ENCODE measurements around the gene MARS1.

MARS1 gene

GRCh38 chr12:57520053-57520818 lies 32.4 kb downstream of the MARS1 start, which contains the start of gene DDIT3:
DDIT3 (minus strand) TSS chr12:57520514; CDS start chr12:57517406, 3,108 bp downstream.
- Histone ChIP-seq H3K4me3 (ENCODE audit: low read depth, low read length) (peak within 1 kb of the TSS; percentile 79), H3K9me3 (ENCODE audit: control insufficient read depth, insufficient read depth, low read depth, low read length) (no peaks in the 10 kb centered on the region), H3K4me1 (ENCODE audit: control insufficient read depth, insufficient read depth, low read length) (peaks cover 13% of the 10 kb centered on the region), H3K36me3 (ENCODE audit: control insufficient read depth in 2 of 2, insufficient read depth in 1 of 2, low read length in 2 of 2) (peaks cover 11 to 56% of the 10 kb centered on the region in 2 experiments), H3K27ac (ENCODE audit: extremely low read depth, low read depth, low read length) (peak within 1 kb of the TSS; percentile 94)
- POLR2A ChIA-PET, result interaction anchor here (0.6 to 2.2 kb wide), 16 partner anchors 8 to 326 kb away, joined by 3 to 13 read pairs (median 4); partner anchors contain the start of genes CDK4, CTDSP2, DCTN2 and GLI1
- CTCF ChIA-PET, result interaction anchor here (1.0 to 1.4 kb wide), 3 partner anchors 61 to 64 kb away, joined by 5 read pairs; partner anchors contain the start of gene GLI1
- TF ChIP-seq ZNF248 (tag by site-specific recombination; IDR thresholded peaks at IDR 0.05) (0 out of 2 replicates have a peak, but pooled peaks have one; percentile 9), ZBTB10 (tag by site-specific recombination; IDR thresholded peaks at IDR 0.05) (peak; percentile 54), YY2 (tag by site-specific recombination; IDR thresholded peaks at IDR 0.05) (no peak; the same call in 1 of the 2 replicates), ZSCAN30 (tag by site-specific recombination; IDR thresholded peaks at IDR 0.05) (no peak; the same call in 1 of the 2 replicates), ZNF48 (tag by site-specific recombination; IDR thresholded peaks at IDR 0.05) (no peak), ZNF623 (tag by site-specific recombination; IDR thresholded peaks at IDR 0.05) (no peak), ZNF292 (tag by site-specific recombination; IDR thresholded peaks at IDR 0.05; ENCODE audit: borderline replicate concordance, low read depth) (no peak), GLIS1 (tag by site-specific recombination; IDR thresholded peaks at IDR 0.05) (peak; percentile 98), ZNF692 (tag by site-specific recombination; IDR thresholded peaks at IDR 0.05) (peak; percentile 51), ZXDB (tag by site-specific recombination; IDR thresholded peaks at IDR 0.05) (peak; percentile 47; the same call in 1 of the 2 replicates), ZNF175 (tag by site-specific recombination; IDR thresholded peaks at IDR 0.05) (no peak), PBX3 (CRISPR knock-in tag; IDR thresholded peaks at IDR 0.05) (no peak), ZNF791 (tag by site-specific recombination; IDR thresholded peaks at IDR 0.05) (no peak), ZNF202 (tag by site-specific recombination; IDR thresholded peaks at IDR 0.05; ENCODE audit: borderline replicate concordance) (no peak), SP2 (tag by site-specific recombination; IDR thresholded peaks at IDR 0.05) (peak; percentile 98), ZNF626 (tag by site-specific recombination; IDR thresholded peaks at IDR 0.05) (no peak), ZNF37A (tag by site-specific recombination; IDR thresholded peaks at IDR 0.05) (no peak), ZBTB7A (tag by site-specific recombination; IDR thresholded peaks at IDR 0.05; ENCODE audit: low read depth) (no peak), ZNF391 (tag by site-specific recombination; IDR thresholded peaks at IDR 0.05; ENCODE audit: borderline replicate concordance, low read depth) (no peak), ZNF624 (tag by site-specific recombination; IDR thresholded peaks at IDR 0.05) (peak; percentile 65; the same call in 1 of the 2 replicates), ZNF311 (tag by site-specific recombination; IDR thresholded peaks at IDR 0.05; ENCODE audit: borderline replicate concordance) (no peak), ZNF677 (tag by site-specific recombination; IDR thresholded peaks at IDR 0.05) (no peak), HOXA7 (CRISPR knock-in tag; IDR thresholded peaks at IDR 0.05; ENCODE audit: borderline replicate concordance) (no peak), ZNF157 (tag by site-specific recombination; IDR thresholded peaks at IDR 0.05) (no peak), ZSCAN4 (tag by site-specific recombination; IDR thresholded peaks at IDR 0.05) (no peak), KLF17 (tag by site-specific recombination; IDR thresholded peaks at IDR 0.05) (peak; percentile 21), REPIN1 (tag by site-specific recombination; IDR thresholded peaks at IDR 0.05; ENCODE audit: low read depth) (no peak), HOXC10 (CRISPR knock-in tag; IDR thresholded peaks at IDR 0.05) (no peak), ZNF184 (tag by site-specific recombination; IDR thresholded peaks at IDR 0.05) (peak; percentile 36; the same call in 1 of the 2 replicates), ZNF830 (tag by site-specific recombination; IDR thresholded peaks at IDR 0.05; ENCODE audit: low read depth) (no peak)
